AG09319 (cell line): ENCODE measurements around the gene SALL4.
"Not testable (repeated sequence)": the region's sequence is repeated elsewhere in the genome, so short reads cannot be mapped to it uniquely, and the experiment has no call there.

Experiments
- DNase-seq: peaks from one replicate; pipeline ENCODE4 v3.0.0-alpha.2; 2010; ENCODE audit warnings: low read depth; ENCODE audit errors: extremely low read depth
- CTCF ChIP-seq: IDR thresholded peaks from 2 replicates; pipeline ENCODE4 v1.5.1; 2011; ENCODE audit warnings: low read depth, mild to moderate bottlenecking, inconsistent platforms, low read length, moderate library complexity

SALL4 gene

GRCh38 chr20:51750770-51751388 is 51.4 kb downstream of the SALL4 start:
- no peak for TF ChIP-seq CTCF
- no peak for DNase-seq

- no peak for TF ChIP-seq CTCF
- peak; percentile 82 for DNase-seq
These were observed 52.1 kb downstream of the SALL4 start for GRCh38 chr20:51750037-51750769.

- TF ChIP-seq CTCF: no peak
- DNase-seq: no peak
These were observed 52.7 kb downstream of the SALL4 start for GRCh38 chr20:51749674-51750036.

- no peak for TF ChIP-seq CTCF
- no peak for DNase-seq
These were observed 55.0 kb downstream of the SALL4 start for GRCh38 chr20:51747182-51747911.

- no peak for DNase-seq
- TF ChIP-seq CTCF: no peak
These were observed 56.5 kb downstream of the SALL4 start for GRCh38 chr20:51745804-51746203.

- TF ChIP-seq CTCF: no peak
- no peak for DNase-seq
These were observed 61.5 kb downstream of the SALL4 start for GRCh38 chr20:51740838-51741237.

- not testable (repeated sequence) for DNase-seq
These were observed 62.0 kb downstream of the SALL4 start for GRCh38 chr20:51740308-51740707.
